Measurements from ENCODE around the gene PPIL1.

PPIL1 gene

DNA sequence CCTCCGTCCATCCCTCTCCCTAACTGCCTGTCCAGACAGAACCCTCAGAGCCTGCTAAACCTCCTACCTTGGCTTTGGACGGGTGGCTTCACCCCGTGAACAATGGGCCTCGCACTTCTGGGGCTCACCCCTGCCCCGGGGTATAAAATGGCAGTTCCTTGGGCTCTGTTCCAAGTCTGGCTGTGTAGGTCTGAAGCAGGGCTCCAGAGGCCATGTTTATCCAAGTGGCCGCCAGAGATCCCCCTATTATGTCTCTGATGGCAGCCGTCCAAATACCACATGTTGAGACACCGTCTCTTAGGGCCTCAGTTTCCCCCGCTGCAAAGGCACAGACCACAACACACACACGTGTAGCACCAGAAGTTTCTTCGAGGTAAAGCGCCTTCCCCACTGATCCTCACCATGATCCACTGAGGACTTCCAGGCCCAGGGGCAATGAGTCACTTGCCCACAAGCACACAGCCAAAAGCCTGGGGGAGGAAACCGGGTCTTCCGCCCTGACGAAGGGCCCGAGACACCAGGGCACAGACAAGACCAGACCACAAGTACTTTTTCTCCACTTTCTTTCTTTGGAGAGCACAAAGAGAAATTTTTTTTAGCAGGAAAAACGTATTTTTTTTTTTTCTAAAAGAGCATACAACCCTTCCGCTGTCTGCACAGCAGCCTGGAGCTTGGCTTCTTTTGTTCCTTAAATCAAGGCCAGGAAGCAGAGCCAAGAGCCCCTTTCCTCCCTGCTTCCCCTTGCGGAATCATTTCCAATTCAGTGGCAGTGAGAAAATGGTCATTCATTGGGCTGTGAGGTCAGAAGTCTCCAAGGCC lies 47.1 kb downstream of the PPIL1 start:
- H3K27me3 ChIP-seq (replicated peaks; ENCODE audit: control insufficient read depth, insufficient read depth, low read length): no peaks in the 10 kb centered on the region; the same call in 1 of the 2 replicates
- H3K4me3 ChIP-seq (replicated peaks; ENCODE audit: low read depth, low read length): no peak overlapping the region
- no peak for DNase-seq (ENCODE audit: extremely low read depth, insufficient read length)
- no peaks in the 10 kb centered on the region for H3K36me3 ChIP-seq (ENCODE audit: control insufficient read depth, insufficient read depth, low read length)
- TF ChIP-seq, protein P1, sequence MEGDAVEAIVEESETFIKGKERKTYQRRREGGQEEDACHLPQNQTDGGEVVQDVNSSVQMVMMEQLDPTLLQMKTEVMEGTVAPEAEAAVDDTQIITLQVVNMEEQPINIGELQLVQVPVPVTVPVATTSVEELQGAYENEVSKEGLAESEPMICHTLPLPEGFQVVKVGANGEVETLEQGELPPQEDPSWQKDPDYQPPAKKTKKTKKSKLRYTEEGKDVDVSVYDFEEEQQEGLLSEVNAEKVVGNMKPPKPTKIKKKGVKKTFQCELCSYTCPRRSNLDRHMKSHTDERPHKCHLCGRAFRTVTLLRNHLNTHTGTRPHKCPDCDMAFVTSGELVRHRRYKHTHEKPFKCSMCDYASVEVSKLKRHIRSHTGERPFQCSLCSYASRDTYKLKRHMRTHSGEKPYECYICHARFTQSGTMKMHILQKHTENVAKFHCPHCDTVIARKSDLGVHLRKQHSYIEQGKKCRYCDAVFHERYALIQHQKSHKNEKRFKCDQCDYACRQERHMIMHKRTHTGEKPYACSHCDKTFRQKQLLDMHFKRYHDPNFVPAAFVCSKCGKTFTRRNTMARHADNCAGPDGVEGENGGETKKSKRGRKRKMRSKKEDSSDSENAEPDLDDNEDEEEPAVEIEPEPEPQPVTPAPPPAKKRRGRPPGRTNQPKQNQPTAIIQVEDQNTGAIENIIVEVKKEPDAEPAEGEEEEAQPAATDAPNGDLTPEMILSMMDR (IDR thresholded peaks at IDR 0.05; ENCODE audit: insufficient read depth, low read length, poor library complexity, severe bottlenecking): no peak

DNA sequence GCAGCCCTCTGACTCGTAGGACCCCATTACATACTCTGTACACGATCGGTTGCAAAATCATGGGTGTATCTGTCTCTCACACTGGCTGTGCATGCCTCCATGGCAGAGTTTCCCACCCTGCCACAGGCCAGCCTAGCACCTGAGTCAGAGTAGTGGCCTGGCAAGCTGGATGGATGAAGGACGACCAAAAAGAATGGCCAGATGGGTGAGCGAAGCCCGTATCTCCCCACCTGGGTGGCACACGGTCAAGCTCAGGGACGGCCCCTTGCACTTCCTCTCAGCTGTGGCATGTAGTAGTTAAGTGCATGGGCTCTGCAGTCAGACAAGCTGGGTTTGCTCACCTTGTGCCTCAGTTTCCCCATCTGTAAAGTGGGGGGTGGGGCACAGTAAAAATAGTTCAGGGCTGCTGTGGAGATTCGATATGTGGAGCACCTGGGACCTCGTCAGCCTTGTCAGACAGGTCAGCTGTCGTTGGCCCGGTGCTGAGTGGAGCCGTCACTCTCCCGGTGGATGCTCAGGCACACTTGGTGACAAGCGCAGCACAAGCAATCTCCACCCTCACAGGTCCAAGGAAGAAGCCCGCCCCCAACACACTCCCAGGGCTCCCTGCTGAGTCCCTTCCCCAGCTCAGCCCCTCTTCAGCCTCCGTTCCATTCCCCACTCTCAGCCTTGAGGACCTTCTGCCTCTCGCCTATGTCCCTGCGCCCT lies 47.9 kb downstream of the PPIL1 start:
- Histone ChIP-seq H3K27me3 (replicated peaks; ENCODE audit: control insufficient read depth, insufficient read depth, low read length) (no peaks in the 10 kb centered on the region; the same call in 1 of the 2 replicates), H3K36me3 (ENCODE audit: control insufficient read depth, insufficient read depth, low read length) (no peaks in the 10 kb centered on the region), H3K4me3 (replicated peaks; ENCODE audit: low read depth, low read length) (no peak overlapping the region)
- TF ChIP-seq, protein P1 (IDR thresholded peaks at IDR 0.05; ENCODE audit: insufficient read depth, low read length, poor library complexity, severe bottlenecking): no peak
- no peak for DNase-seq (ENCODE audit: extremely low read depth, insufficient read length)

DNA sequence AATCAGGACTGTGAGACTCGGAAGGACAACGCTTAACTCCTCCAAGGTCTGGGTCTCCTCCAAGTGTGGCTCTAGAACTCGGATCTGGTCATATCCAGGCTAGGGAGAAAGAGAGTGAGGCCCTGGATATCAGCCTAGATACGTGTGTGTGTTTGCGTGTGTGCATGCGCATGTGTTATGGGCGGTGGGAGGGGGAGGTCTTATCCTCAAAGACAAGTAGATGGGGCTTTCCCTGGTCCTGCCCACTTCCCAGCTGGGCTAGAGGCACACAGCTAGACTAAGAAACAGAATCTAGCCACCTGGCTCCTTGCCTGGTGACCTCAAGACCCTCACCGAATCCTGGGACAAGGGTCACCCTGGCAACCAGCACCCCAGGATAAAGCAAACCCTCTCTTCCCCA lies 48.6 kb downstream of the PPIL1 start:
- Histone ChIP-seq H3K36me3 (ENCODE audit: control insufficient read depth, insufficient read depth, low read length) (no peaks in the 10 kb centered on the region), H3K27me3 (replicated peaks; ENCODE audit: control insufficient read depth, insufficient read depth, low read length) (no peaks in the 10 kb centered on the region; the same call in 1 of the 2 replicates), H3K4me3 (replicated peaks; ENCODE audit: low read depth, low read length) (no peak overlapping the region)
- TF ChIP-seq, protein P1 (IDR thresholded peaks at IDR 0.05; ENCODE audit: insufficient read depth, low read length, poor library complexity, severe bottlenecking): no peak
- no peak for DNase-seq (ENCODE audit: extremely low read depth, insufficient read length)

DNA sequence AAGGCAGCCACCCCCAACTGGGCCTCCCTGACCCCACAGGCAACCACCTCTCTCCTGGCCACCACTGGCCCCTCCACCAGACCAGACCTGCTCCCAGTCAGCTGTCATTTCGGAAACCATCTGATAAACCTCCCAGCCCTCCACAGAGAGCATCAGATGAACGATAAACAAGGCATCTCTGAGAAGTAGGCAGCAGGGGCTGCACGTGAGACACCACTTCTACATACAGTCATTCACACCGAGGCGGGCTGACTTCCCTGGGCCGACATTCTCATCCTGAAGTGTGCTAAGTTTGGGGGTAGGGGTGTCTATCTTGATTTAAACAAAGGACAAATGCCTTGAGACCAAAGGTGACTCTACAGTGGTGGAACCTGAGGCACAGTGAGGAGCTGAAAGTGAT lies 49.2 kb downstream of the PPIL1 start:
- H3K36me3 ChIP-seq (ENCODE audit: control insufficient read depth, insufficient read depth, low read length): no peaks in the 10 kb centered on the region
- TF ChIP-seq, protein P1 (IDR thresholded peaks at IDR 0.05; ENCODE audit: insufficient read depth, low read length, poor library complexity, severe bottlenecking): no peak
- no peak for DNase-seq (ENCODE audit: extremely low read depth, insufficient read length)
- H3K27me3 ChIP-seq (replicated peaks; ENCODE audit: control insufficient read depth, insufficient read depth, low read length): no peaks in the 10 kb centered on the region; the same call in 1 of the 2 replicates
- no peak overlapping the region for H3K4me3 ChIP-seq (replicated peaks; ENCODE audit: low read depth, low read length)

DNA sequence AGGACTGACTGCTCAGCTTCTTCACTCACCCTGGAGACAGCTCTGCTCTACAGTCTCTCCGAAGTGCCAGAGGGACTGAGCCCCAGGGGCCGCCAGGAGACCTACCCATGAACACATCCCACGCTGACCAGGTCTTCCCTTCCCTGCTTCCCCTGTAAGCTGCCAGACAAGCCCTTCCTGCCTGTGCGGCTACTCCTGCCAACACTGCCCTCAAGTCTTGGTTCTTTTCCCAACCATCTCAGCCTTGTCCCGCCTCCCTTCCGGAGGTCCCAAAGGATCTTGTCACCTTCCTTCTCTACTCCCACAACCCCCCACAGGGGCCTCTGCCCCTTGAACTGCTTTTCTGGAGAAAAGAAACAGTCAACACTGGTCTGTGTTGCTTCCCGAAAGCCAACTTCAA lies 50.4 kb downstream of the PPIL1 start:
- TF ChIP-seq, protein P1 (IDR thresholded peaks at IDR 0.05; ENCODE audit: insufficient read depth, low read length, poor library complexity, severe bottlenecking): no peak
- Histone ChIP-seq H3K4me3 (replicated peaks; ENCODE audit: low read depth, low read length) (no peak overlapping the region), H3K27me3 (replicated peaks; ENCODE audit: control insufficient read depth, insufficient read depth, low read length) (no peaks in the 10 kb centered on the region), H3K36me3 (ENCODE audit: control insufficient read depth, insufficient read depth, low read length) (no peaks in the 10 kb centered on the region)
- DNase-seq (ENCODE audit: extremely low read depth, insufficient read length): no peak
